Measurements from ENCODE around the gene C16orf90. TPM values are rescaled to one million over a fixed set of nuclear protein-coding genes. Genes with fewer than 3 reads are reported as not detected.

Gene C16orf90
- total and polyA plus RNA-seq, 8 donors, result not detected

GRCh38 chr16:3481696-3482658, 13.3 kb downstream of the C16orf90 start:
- intact Hi-C loops (cut with DNase I), result no loop called here

GRCh38 chr16:3480901-3481695, 14.2 kb downstream of the C16orf90 start:
- Histone ChIP-seq H3K9me3 (no peaks in the 10 kb centered on the region), H3K36me3 (peaks cover 3 to 56% (median 18%) of the 10 kb centered on the region in 3 donors), H3K4me3 (no peak overlapping the region), H3K27me3 (no peaks in the 10 kb centered on the region), H3K4me1 (no peaks in the 10 kb centered on the region), H3K27ac (no peak overlapping the region)
- intact Hi-C loops (cut with DNase I), result no loop called here
- DNase-seq, result peak in 1 of 6 donors; percentile 24
- ATAC-seq, result no peak
- WGBS, 2 donors, result 73 to 78% methylated on average over 18 of the region's 18 CpGs
- no peak for TF ChIP-seq CTCF (IDR thresholded peaks at IDR 0.05)
- no peak for FAIRE-seq

More at GRCh38 chr16:3481696-3482658, 13.3 kb downstream of the C16orf90 start:
- Histone ChIP-seq H3K9me3 (no peaks in the 10 kb centered on the region), H3K4me3 (no peak overlapping the region), H3K27me3 (no peaks in the 10 kb centered on the region), H3K36me3 (peaks cover 4 to 61% (median 21%) of the 10 kb centered on the region in 3 donors), H3K27ac (no peak overlapping the region), H3K4me1 (no peaks in the 10 kb centered on the region)
- ATAC-seq (no peak), DNase-seq (peak in 1 of 6 donors; percentile 47), FAIRE-seq (no peak)
- WGBS, 2 donors, result 91 to 93% methylated on average over 32 of the region's 32 CpGs
- no peak for TF ChIP-seq CTCF (IDR thresholded peaks at IDR 0.05)

GRCh38 chr16:3479654-3480216, 15.6 kb downstream of the C16orf90 start:
- intact Hi-C loops (cut with DNase I), result no loop called here
- no peak for TF ChIP-seq CTCF (IDR thresholded peaks at IDR 0.05)
- H3K27ac ChIP-seq, result no peak overlapping the region
- no peak overlapping the region for H3K4me3 ChIP-seq
- ATAC-seq, result no peak
- no peaks in the 10 kb centered on the region for H3K9me3 ChIP-seq
- no peaks in the 10 kb centered on the region for H3K4me1 ChIP-seq
- no peak for FAIRE-seq
- H3K36me3 ChIP-seq, result peaks cover 0 to 42% (median 5%) of the 10 kb centered on the region in 3 donors
- 92 to 95% methylated on average over 12 of the region's 12 CpGs for WGBS, 2 donors
- DNase-seq, result peak in 1 of 6 donors; percentile 13
- no peaks in the 10 kb centered on the region for H3K27me3 ChIP-seq

- FAIRE-seq (no peak), ATAC-seq (no peak), DNase-seq (peak in 1 of 6 donors; percentile 14)
- 87% methylated on average over 11 of the region's 11 CpGs for WGBS, 2 donors
- Histone ChIP-seq H3K36me3 (peaks cover 0 to 28% (median 3%) of the 10 kb centered on the region in 3 donors), H3K9me3 (no peaks in the 10 kb centered on the region), H3K27me3 (no peaks in the 10 kb centered on the region), H3K27ac (no peak overlapping the region), H3K4me1 (no peaks in the 10 kb centered on the region), H3K4me3 (no peak overlapping the region)
- TF ChIP-seq CTCF (IDR thresholded peaks at IDR 0.05), result no peak
- intact Hi-C loops (cut with DNase I), result no loop called here
Measured at GRCh38 chr16:3478242-3478925, 16.9 kb downstream of the C16orf90 start.
